Gastrocnemius medialis (tissue), 4 donors: ENCODE measurements around the gene RABL6. TPM values are rescaled to one million over a fixed set of nuclear protein-coding genes. Genes with fewer than 3 reads are reported as not detected.

ENCODE experiments used
- ATAC-seq, 2 donors: fragments of 150-250 bp; one replicate each; pipeline ENCODE4 v1.9.1; 2016
- DNase-seq, 2 donors: peaks; one replicate each; pipeline ENCODE4 v3.0.0-alpha.2; 2019
- H3K27ac ChIP-seq, 4 donors: fragments of 200-600 bp; sonication (generic); 1 replicate in 1 of 4; 2 replicates in 3 of 4; pipeline ENCODE4 v1.5.1; 2016 to 2018; ENCODE audit warnings: mild to moderate bottlenecking in 2 of 4, moderate library complexity in 1 of 4
- H3K27me3 ChIP-seq, 3 donors: fragments of 200-600 bp; sonication (generic) in 2 of 3; 1 replicate in 1 of 3; 2 replicates in 2 of 3; pipeline versions ENCODE4 v1.5.1 to v1.6.0; 2016 to 2019; ENCODE audit warnings: mild to moderate bottlenecking in 1 of 3, moderate library complexity in 1 of 3
- H3K36me3 ChIP-seq, 2 donors: fragments of 200-600 bp; sonication (generic) in 1 of 2; one replicate each; pipeline ENCODE4 v1.5.1; 2017 to 2018
- H3K4me1 ChIP-seq, 2 donors: fragments of 200-600 bp; sonication (generic) in 1 of 2; one replicate each; pipeline ENCODE4 v1.5.1; 2016 to 2017; ENCODE audit warnings: mild to moderate bottlenecking in 2 of 2
- H3K4me3 ChIP-seq, 4 donors: fragments of 200-600 bp; sonication (generic) in 3 of 4; 1 replicate in 1 of 4; 2 replicates in 3 of 4; pipeline ENCODE4 v1.5.1; 2016 to 2019; ENCODE audit warnings: mild to moderate bottlenecking in 2 of 4
- H3K9me3 ChIP-seq, 3 donors: fragments of 200-600 bp; sonication (generic) in 2 of 3; 1 replicate in 1 of 3; 2 replicates in 2 of 3; pipeline ENCODE4 v1.5.1; 2016 to 2019
- CTCF ChIP-seq, 5 experiments: fragments of 450-650 bp in 3 of 5; fragments of 200-600 bp in 2 of 5; sonication (generic) in 2 of 5; IDR thresholded peaks in 4 of 5; conservative IDR thresholded peaks in 1 of 5; 1 replicate in 4 of 5; 2 replicates in 1 of 5; pipeline ENCODE4 v1.5.1; 2016 to 2019; ENCODE audit warnings: antibody characterized with exemption in 5 of 5, mild to moderate bottlenecking in 3 of 5, moderate library complexity in 3 of 5
- POLR2A ChIP-seq, 2 donors: fragments of 450-650 bp; IDR thresholded peaks; one replicate each; pipeline ENCODE4 v1.6.1; 2017; ENCODE audit warnings: antibody characterized with exemption in 2 of 2, mild to moderate bottlenecking in 2 of 2, moderate library complexity in 2 of 2
- in situ Hi-C, 4 donors: fragments of 200-750 bp; cut with MboI; loops; one replicate each; pipeline versions ENCODE4 v1.15.0 to v1.8.0; 2017; ENCODE audit warnings: low sequenced_read_pairs in 4 of 4
- intact Hi-C: fragments of 100-400 bp; cut with DNase I; formaldehyde crosslinking; loops from one replicate; pipeline ENCODE4 v1.15.1; 2023; ENCODE audit warnings: low total_unique reads
- total RNA-seq, 4 donors: library from RNA; depleted of rRNA; stranded (reverse); fragments of >200 nt; gene quantifications; one replicate each; pipeline versions ENCODE4 v1.1.0 to v1.2.3, GENCODE V29; 2016

The RABL6 gene
- total RNA-seq, 4 donors from 2014 or later: 84.9 to 121 (median 105) TPM

- in situ Hi-C loops: no loop called here
- no peak for DNase-seq
- intact Hi-C loops: no loop called here
Observed at GRCh38 chr9:136803551-136804508, 3.9 kb upstream of the RABL6 start.

GRCh38 chr9:136804509-136805206 lies 3.1 kb upstream of the RABL6 start:
- in situ Hi-C loops (no loop called here), intact Hi-C loops (no loop called here)
- no peak for DNase-seq
- no peak overlapping the region for H3K4me3 ChIP-seq
- H3K27ac ChIP-seq: no peak overlapping the region
- ATAC-seq: no peak
- no peaks in the 10 kb centered on the region for H3K36me3 ChIP-seq
- no peaks in the 10 kb centered on the region for H3K9me3 ChIP-seq
- peaks cover 30 to 32% of the 10 kb centered on the region in 2 donors for H3K4me1 ChIP-seq
- peaks cover 19 to 28% (median 22%) of the 10 kb centered on the region in 3 donors for H3K27me3 ChIP-seq
- TF ChIP-seq CTCF (IDR thresholded peaks at IDR 0.05 in 4 of 5, conservative IDR thresholded peaks at IDR 0.05 in 1 of 5) (no peak), POLR2A (IDR thresholded peaks at IDR 0.05) (no peak)

More at GRCh38 chr9:136803551-136804508, 3.9 kb upstream of the RABL6 start:
- no peaks in the 10 kb centered on the region for H3K36me3 ChIP-seq
- H3K27ac ChIP-seq: no peak overlapping the region
- H3K27me3 ChIP-seq: peaks cover 27 to 37% (median 30%) of the 10 kb centered on the region in 3 donors
- no peaks in the 10 kb centered on the region for H3K9me3 ChIP-seq
- H3K4me1 ChIP-seq: peaks cover 27% of the 10 kb centered on the region in 2 donors
- TF ChIP-seq POLR2A (IDR thresholded peaks at IDR 0.05) (no peak), CTCF (IDR thresholded peaks at IDR 0.05 in 4 of 5, conservative IDR thresholded peaks at IDR 0.05 in 1 of 5) (no peak)
- H3K4me3 ChIP-seq: no peak overlapping the region
- ATAC-seq: no peak

GRCh38 chr9:136805207-136805740 lies 2.5 kb upstream of the RABL6 start:
- DNase-seq (no peak), ATAC-seq (no peak)
- Histone ChIP-seq H3K4me3 (no peak overlapping the region), H3K27ac (no peak overlapping the region), H3K9me3 (no peaks in the 10 kb centered on the region), H3K4me1 (peaks cover 32% of the 10 kb centered on the region in 2 donors), H3K36me3 (no peaks in the 10 kb centered on the region), H3K27me3 (peaks cover 12 to 22% (median 18%) of the 10 kb centered on the region in 3 donors)
- in situ Hi-C loops (no loop called here), intact Hi-C loops (no loop called here)
- TF ChIP-seq CTCF (IDR thresholded peaks at IDR 0.05 in 4 of 5, conservative IDR thresholded peaks at IDR 0.05 in 1 of 5): no peak
- TF ChIP-seq POLR2A (IDR thresholded peaks at IDR 0.05): no peak

- H3K9me3 ChIP-seq: no peaks in the 10 kb centered on the region
- H3K4me1 ChIP-seq: peaks cover 31 to 35% of the 10 kb centered on the region in 2 donors
- intact Hi-C loops (loop anchor here (2.0 kb wide), 1 partner anchor 43 kb away; the partner anchor contains the start of gene PHPT1), in situ Hi-C loops (no loop called here)
- no peak for DNase-seq
- H3K4me3 ChIP-seq: no peak overlapping the region
- H3K27ac ChIP-seq: no peak overlapping the region
- no peak for ATAC-seq
- peaks cover 6 to 14% (median 11%) of the 10 kb centered on the region in 3 donors for H3K27me3 ChIP-seq
- TF ChIP-seq CTCF (IDR thresholded peaks at IDR 0.05 in 4 of 5, conservative IDR thresholded peaks at IDR 0.05 in 1 of 5) (no peak), POLR2A (IDR thresholded peaks at IDR 0.05) (no peak)
- H3K36me3 ChIP-seq: no peaks in the 10 kb centered on the region
Observed at GRCh38 chr9:136806067-136806466, 1.7 kb upstream of the RABL6 start.
